ENCODE measurements around the gene TSPAN7.

The TSPAN7 gene

GRCh38 chrX:38649674-38650647 is 88.6 kb downstream of the TSPAN7 start:
- Histone ChIP-seq H3K9me3 (ENCODE audit: control insufficient read depth, insufficient read depth, low read length) (no peaks in the 10 kb centered on the region), H3K27ac (ENCODE audit: low read depth, low read length) (no peak overlapping the region), H3K4me1 (ENCODE audit: control insufficient read depth, low read length) (no peaks in the 10 kb centered on the region), H3K79me2 (ENCODE audit: control insufficient read depth, low read length) (no peaks in the 10 kb centered on the region), H3F3A (ENCODE audit: control insufficient read depth, insufficient read depth) (no peaks in the 10 kb centered on the region), H3K9me2 (replicated peaks; ENCODE audit: control insufficient read depth, low read length) (no peaks in the 10 kb centered on the region), H3K36me3 (ENCODE audit: control insufficient read depth, low read length) (no peaks in the 10 kb centered on the region), H3K4me2 (ENCODE audit: low read length) (no peak overlapping the region), H4K20me1 (ENCODE audit: control insufficient read depth, insufficient read depth, low read depth, low read length) (no peaks in the 10 kb centered on the region), H3K27me3 (ENCODE audit: control insufficient read depth, low read length) (no peaks in the 10 kb centered on the region), H3K4me3 (ENCODE audit: low read length) (no peak overlapping the region)
- TF ChIP-seq CTCF (IDR thresholded peaks at IDR 0.05; ENCODE audit: low read depth, low read length, poor library complexity, severe bottlenecking) (no peak), EZH2phosphoT487 (IDR thresholded peaks at IDR 0.05; ENCODE audit: borderline replicate concordance, low read length) (no peak)

GRCh38 chrX:38651625-38652601 is 90.6 kb downstream of the TSPAN7 start:
- no peak overlapping the region for H3K27ac ChIP-seq (ENCODE audit: low read depth, low read length)
- H3K4me3 ChIP-seq (ENCODE audit: low read length) = no peak overlapping the region
- H3K9me3 ChIP-seq (ENCODE audit: control insufficient read depth, insufficient read depth, low read length) = no peaks in the 10 kb centered on the region
- no peaks in the 10 kb centered on the region for H3K36me3 ChIP-seq (ENCODE audit: control insufficient read depth, low read length)
- no peaks in the 10 kb centered on the region for H3K4me1 ChIP-seq (ENCODE audit: control insufficient read depth, low read length)
- H3F3A ChIP-seq (ENCODE audit: control insufficient read depth, insufficient read depth) = no peaks in the 10 kb centered on the region
- no peaks in the 10 kb centered on the region for H3K9me2 ChIP-seq (replicated peaks; ENCODE audit: control insufficient read depth, low read length)
- H3K79me2 ChIP-seq (ENCODE audit: control insufficient read depth, low read length) = no peaks in the 10 kb centered on the region
- TF ChIP-seq EZH2phosphoT487 (IDR thresholded peaks at IDR 0.05; ENCODE audit: borderline replicate concordance, low read length) (no peak), CTCF (IDR thresholded peaks at IDR 0.05; ENCODE audit: low read depth, low read length, poor library complexity, severe bottlenecking) (no peak)
- no peak overlapping the region for H3K4me2 ChIP-seq (ENCODE audit: low read length)
- no peaks in the 10 kb centered on the region for H4K20me1 ChIP-seq (ENCODE audit: control insufficient read depth, insufficient read depth, low read depth, low read length)
- H3K27me3 ChIP-seq (ENCODE audit: control insufficient read depth, low read length) = no peaks in the 10 kb centered on the region

GRCh38 chrX:38652934-38653442 is 91.6 kb downstream of the TSPAN7 start:
- Histone ChIP-seq H3F3A (ENCODE audit: control insufficient read depth, insufficient read depth) (no peaks in the 10 kb centered on the region), H3K4me1 (ENCODE audit: control insufficient read depth, low read length) (no peaks in the 10 kb centered on the region), H3K27ac (ENCODE audit: low read depth, low read length) (no peak overlapping the region), H3K27me3 (ENCODE audit: control insufficient read depth, low read length) (no peaks in the 10 kb centered on the region), H3K9me2 (replicated peaks; ENCODE audit: control insufficient read depth, low read length) (no peaks in the 10 kb centered on the region), H3K9me3 (ENCODE audit: control insufficient read depth, insufficient read depth, low read length) (no peaks in the 10 kb centered on the region), H4K20me1 (ENCODE audit: control insufficient read depth, insufficient read depth, low read depth, low read length) (no peaks in the 10 kb centered on the region), H3K79me2 (ENCODE audit: control insufficient read depth, low read length) (no peaks in the 10 kb centered on the region), H3K4me3 (ENCODE audit: low read length) (no peak overlapping the region), H3K36me3 (ENCODE audit: control insufficient read depth, low read length) (no peaks in the 10 kb centered on the region), H3K4me2 (ENCODE audit: low read length) (no peak overlapping the region)
- TF ChIP-seq EZH2phosphoT487 (IDR thresholded peaks at IDR 0.05; ENCODE audit: borderline replicate concordance, low read length) = no peak
- no peak for TF ChIP-seq CTCF (IDR thresholded peaks at IDR 0.05; ENCODE audit: low read depth, low read length, poor library complexity, severe bottlenecking)

Data from DOHH2 (cell line).